Activated CD4-positive, alpha-beta T cell treated with anti-CD3 and anti-CD28 coated beads, Interleukin-2, amount 50 U/mL, for 24 hours (primary cell): ENCODE measurements around the gene OR13A1.
"Not testable (repeated sequence)": the region's sequence is repeated elsewhere in the genome, so short reads cannot be mapped to it uniquely, and the experiment has no call there.

Experiments used
- DNase-seq, 2 donors: peaks; one replicate each; pipeline ENCODE4 v3.0.0-alpha.2; 2020; ENCODE audit warnings: low read depth in 1 of 2, low spot score in 1 of 2

The OR13A1 gene

DNA sequence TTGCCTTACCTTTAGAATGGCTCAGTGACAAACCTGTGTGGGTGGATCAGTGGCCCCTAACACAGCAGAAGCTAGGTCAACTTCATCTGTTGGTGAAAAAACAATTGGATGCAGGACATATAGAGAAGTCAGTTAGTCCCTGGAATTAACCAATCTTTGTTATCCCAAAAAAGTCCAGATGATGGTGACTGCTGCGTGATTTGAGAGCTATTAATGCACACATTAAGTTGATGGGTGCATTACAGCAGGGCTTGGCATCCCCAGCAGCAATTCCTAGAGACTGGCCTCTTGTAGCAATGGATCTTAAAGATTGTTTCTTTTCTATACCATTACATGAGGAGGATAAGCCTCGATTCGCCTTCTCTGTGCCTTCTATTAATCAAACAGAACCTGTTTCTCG lies 33.3 kb downstream of the OR13A1 start:
- DNase-seq = no peak

DNA sequence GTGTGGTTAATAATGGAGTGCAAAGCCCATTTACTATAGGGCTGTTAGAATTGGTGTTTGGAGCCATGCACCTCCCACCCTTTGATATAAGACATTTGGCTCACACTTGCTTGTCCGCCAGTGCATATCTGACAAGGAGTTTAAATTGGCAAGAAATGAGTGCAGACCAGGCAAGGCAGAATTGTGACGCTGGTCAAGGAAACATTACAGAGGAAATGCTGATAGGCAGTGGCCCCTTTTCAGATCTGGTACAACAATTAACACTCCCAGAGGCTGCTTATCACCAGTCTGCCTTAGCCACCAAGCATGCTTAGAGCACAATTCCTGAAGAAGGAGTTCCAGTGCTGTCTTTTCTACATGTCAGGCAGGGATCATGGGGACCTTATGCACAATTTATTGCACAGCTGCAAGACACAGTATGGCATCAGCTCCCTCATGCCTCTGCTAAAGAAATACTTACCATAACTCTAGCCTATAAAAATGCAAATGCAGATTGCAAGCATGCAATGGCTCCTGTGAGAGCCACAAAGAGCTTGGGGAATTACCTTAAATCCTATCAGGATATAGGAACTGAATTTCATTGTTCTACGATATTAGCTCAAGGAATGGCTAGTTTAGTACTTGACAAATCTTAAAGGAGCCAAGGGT lies 35.2 kb downstream of the OR13A1 start:
- DNase-seq = no peak

DNA sequence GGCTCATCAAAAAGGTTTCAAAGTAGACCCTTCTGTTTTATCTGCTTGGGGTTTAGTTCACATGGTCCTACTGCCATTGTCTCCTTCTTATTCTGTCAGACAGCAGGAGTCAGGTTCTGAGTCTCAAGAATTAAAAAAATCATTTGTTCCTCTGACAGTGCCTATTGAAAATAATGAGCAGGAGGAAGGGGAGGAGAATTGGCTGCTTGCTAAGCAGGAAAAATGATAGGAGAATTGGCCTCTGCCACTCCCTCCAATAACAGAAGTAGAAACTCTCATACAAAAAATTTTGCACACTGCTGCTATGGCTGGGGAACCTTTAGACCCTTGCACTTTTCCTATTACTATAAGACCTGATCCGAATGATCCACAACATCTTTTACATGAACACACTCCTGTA lies 35.7 kb downstream of the OR13A1 start:
- no peak for DNase-seq

DNA sequence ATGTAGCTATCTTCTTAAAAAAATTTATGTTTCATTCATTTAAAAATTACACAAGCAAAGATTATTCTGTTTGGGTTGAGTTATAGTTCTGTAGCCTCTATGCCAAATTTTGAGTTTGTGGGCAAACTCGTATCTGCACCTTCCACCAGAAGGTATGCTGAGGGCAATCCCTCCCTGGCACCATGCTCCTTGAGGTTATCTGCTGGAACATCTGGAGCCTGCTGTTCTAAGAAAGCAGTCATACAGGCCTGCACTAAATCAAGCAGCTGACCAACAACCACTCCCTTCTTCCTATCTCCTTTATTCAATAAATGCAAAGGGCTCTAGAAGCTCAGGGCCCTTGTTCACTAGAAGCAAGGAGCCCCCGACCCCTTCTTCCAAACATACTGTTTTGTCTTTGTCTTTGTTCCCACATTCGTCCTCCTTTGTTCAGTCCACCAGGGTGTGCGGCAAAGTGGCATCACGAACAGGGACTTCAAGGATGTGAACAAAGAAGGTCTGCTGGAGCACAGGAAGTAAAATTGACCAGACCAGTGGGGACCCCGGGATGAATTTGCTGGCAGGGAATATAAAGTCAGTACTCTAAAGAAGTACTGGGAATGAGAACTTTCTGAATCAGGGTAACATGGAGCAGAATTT lies 36.4 kb downstream of the OR13A1 start:
- DNase-seq = no peak

DNA sequence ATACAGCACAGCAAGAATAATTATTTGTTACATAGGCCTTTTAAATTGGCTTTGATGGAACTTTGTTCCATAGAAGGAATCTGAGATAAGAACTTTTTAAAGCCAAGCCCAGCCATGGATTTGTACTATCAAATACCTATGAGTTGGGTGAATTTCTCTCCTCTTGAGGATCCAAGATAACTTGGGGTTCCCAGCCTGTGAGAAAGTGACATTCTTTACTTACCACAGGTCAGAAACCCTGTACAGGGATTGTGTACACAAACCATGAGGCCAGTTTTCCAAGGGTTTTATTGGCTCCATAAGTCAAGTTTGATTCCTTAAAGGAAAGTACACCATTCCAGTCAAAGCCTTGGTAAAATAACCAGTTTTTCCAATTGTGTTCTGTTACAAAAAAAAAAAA lies 39.3 kb downstream of the OR13A1 start:
- DNase-seq = not testable (repeated sequence)

DNA sequence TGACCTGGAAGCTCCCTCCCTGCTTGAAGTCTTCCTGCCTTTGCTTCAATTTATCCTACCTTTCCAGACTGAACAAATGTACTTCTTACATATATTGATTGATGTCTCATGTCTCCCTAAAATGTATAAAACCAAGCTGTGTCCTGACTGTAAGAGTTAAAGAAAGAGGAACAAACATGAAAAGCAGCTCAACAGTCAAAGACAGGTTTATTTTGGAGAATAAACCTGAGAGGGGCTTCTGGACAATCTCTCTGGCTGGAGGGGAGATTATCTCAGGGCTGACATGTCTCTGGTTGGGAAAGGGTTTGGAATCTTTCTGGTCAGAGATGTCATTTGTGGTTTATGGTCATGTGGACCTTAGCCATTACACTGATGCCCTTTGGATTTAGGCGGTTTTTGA lies 41.0 kb downstream of the OR13A1 start:
- DNase-seq = no peak

DNA sequence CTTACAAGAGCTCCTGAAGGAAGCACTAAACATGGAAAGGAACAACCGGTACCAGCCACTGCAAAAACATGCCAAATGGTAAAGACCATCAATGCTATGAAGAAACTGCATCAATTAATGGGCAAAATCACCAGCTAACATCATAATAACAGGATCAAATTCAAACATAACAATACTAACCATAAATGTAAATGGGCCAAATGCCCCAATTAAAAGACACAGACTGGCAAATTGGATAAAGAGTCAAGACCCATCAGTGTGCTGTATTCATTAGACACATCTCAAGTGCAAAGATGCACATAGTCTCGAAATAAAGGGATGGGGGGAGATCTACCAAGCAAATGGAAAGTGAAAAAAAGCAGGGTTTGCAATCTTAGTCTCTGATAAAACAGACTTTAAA lies 47.6 kb downstream of the OR13A1 start:
- not testable (repeated sequence) for DNase-seq

DNA sequence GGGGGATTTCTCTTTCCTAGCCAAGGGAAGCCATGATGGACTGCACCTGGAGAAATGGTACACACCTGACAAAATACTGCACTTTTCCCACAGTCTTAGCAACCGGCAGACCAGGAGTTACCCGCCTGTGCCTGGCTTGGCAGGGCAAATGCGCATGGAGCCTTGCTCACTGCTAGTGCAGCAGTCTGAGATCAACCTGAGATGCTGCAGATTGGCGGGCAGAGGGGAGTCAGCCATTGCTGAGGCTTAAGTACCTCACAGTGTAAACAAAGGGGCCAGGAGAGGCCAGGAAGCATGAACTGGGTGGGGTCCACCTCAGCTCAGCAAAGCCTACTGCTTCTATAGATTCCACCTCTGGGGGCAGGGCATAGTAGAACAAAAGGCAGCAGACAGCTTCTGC lies 49.4 kb downstream of the OR13A1 start:
- DNase-seq = no peak

DNA sequence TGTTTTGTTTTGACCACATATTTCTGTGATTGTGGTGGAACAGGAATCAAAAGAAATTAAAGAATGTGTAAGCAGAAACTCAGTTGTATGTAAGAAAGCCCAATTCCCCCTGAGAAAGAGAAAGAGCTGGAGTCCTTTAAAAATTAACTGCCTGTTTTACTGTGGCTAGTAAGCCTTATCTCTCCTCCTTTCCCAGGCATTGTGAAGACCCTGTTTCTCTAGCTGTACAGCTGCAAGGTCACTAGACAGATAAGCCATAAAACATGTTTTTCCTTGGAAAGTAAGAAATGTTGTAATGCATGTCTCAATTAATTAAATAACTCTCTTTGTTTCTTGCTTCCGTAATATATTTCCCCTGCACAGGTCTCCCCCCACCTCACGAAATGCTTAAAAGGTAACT lies 53.5 kb downstream of the OR13A1 start:
- no peak for DNase-seq

DNA sequence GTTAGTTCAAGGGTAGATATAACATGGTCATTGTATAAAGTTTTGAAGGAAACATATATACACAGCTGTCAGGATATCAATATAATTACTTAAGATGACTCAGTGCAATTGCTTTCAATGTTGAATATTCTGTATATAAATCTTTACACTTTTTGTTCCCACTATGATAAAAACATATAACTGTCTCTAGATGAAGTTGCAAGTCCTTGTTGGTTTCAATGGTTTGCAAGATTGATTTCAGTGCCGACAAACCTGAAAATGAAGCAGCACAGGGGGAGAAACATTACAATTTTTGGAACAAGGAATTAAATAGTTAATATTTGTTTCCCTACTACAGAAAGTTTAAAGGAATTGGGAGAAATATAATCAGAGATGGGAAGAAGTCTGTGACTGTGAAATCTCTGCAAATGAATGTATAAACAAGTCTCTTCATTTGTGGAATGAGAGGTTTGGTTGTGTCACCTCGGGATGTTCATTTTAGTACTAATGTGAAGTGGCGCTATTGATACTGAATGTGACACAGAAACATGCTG lies 54.1 kb downstream of the OR13A1 start:
- no peak for DNase-seq

DNA sequence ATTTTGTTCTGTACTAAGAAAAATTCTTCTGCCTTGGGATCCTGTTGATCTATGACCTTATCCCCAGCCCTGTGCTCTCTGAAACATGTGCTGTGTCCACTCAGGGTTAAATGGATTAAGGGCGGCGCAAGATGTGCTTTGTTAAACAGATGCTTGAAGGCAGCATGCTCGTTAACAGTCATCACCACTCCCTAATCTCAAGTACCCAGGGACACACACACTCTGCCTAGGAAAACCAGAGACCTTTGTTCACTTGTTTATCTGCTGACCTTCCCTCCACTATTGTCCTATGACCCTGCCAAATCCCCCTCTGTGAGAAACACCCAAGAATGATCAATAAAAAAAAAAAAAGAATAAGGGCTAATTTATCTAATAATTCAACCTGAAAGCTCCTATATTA lies 54.8 kb downstream of the OR13A1 start:
- not testable (repeated sequence) for DNase-seq

DNA sequence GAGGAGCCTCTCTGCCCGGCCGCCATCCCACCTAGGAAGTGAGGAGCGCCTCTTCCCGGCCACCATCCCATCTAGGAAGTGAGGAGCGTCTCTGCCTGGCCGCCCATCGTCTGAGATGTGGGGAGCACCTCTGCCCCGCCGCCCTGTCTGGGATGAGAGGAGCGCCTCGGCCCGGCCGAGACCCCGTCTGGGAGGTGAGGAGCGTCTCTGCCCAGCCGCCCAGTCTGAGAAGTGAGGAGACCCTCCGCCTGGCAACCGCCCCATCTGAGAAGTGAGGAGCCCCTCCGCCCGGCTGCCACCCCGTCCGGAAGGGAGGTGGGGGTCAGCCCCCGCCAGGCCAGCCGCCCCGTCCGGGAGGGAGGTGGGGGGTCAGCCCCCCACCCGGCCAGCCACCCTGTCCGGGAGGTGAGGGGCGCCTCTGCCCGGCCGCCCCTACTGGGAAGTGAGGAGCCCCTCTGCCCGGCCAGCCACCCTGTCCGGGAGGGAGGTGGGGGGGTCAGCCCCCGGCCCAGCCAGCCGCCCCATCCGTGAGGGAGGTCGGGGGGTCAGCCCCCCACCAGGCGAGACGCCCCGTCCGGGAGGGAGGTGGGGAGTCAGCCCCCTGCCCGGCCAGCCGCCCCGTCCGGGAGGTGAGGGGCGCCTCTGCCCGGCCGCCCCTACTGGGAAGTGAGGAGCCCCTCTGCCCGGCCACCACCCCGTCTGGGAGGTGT lies 55.5 kb downstream of the OR13A1 start:
- not testable (repeated sequence) for DNase-seq

DNA sequence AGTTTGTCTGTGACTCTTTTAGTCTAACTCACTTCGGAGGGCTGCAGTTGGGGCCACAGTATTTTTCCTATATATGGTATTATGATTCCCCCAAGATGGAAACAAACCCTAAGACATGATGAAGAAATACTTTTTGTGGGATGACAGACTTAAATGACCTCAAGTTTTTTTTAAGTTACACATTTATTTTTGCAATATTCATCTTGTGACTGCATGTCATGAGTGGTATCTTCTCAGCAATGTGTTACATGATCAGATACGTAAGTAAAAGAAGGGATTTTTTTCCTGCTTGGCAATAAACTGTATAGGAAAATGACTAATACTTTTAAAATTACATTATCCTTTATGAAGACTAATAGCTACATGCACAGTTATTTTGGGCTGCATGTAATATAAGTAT lies 57.8 kb downstream of the OR13A1 start:
- DNase-seq = no peak

DNA sequence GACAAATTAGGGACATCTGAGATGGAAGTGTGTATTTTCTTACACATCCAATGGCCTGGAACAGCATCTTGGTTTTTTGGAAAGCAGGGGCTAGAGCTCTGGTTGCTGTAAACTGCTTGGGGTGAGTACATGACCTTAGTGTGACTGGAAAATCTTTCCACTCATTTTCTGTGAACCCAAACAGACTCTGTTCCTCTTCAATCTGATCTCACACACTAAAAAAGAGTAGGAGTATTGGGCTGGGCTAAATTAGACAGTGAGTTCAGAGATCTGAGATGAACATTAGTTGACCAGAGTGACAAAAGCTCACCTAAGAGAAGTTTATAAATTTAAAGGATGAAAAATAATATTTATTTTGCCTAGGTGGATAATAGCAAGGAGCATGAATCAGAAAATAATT lies 59.2 kb downstream of the OR13A1 start:
- DNase-seq = no peak

DNA sequence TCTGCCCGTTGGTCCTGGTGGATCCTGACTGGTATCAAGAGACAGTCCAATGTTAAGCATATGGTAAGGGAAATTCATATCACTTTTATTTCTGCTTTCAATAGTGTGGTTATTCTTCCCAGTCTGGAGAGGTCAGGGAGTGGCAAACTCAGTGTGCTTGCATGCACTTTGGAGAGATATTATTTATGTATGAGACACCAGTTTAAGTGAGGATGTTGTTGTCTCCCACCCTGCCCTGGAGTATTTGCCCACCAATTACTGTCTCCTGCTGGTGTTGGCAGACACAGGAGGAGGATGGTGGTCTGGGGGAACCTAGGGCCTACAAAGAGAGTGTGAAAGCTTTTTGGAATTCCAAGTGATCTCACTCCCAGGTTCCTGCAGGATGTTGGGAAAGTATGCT lies 59.7 kb downstream of the OR13A1 start:
- no peak for DNase-seq

DNA sequence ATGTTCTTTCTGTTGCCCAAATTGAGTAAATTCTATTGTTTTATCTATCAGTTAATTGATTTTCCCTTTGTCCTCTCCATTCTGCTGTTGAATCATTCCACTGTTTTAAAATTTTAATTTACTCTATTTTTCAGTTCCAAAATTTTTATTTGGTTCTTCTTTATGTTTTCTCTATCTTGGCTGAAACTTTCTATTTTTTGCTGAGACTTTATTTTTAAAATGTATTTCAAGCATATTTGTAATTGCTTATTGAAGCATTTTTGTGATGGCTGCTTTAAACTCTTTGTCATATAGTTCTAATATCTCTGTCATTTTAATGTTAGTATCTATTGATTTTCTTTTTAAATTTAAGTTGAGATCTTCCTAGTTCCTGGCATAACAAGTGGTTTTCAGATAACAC lies 60.5 kb downstream of the OR13A1 start:
- no peak for DNase-seq

DNA sequence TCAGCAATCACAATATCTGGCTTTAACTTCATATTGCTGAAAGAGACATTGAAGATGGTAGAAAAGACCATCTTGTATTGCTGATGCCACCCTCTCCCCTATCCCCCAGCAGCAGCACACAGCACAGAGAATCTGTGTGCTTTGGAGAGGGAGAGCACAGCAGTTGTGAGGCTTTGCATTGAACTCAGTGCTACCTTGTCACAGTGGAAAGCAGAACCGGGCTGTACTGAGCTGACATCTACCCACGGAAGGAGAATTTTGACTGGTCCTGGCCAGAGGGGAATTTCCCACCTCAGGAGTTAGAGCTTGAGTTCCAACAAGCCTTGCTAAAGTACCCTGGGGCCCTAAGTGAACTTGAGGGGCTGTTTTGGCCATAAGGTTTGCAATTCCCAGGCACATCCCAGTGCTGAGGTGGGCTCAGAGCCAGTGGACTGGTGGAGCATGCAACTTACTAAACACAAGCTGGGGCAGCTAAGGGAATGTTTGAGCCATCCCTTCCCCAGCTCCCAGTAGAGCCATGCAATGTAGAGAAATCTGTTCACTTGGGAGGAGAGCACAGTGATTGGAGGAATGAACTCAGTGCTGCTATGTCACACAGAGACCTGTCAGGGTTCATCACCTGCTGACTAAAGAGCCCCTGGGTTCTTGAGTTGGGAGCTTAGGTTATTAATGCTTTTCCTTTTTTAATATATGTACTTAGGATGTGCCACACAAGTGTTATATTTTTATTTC lies 62.1 kb downstream of the OR13A1 start:
- DNase-seq = no peak
